CD4-positive, alpha-beta T cell treated with Interferon alpha-2 for 1 hour (primary cell): ENCODE measurements around the gene NOL8.

ENCODE experiments used
- DNase-seq, 2 donors: peaks; one replicate each; pipeline ENCODE4 v3.0.0-alpha.2; 2020 to 2022

Gene NOL8

GRCh38 chr9:92263131-92263530 is 62.0 kb downstream of the NOL8 start:
- DNase-seq: no peak

GRCh38 chr9:92257327-92257726 is 67.8 kb downstream of the NOL8 start:
- DNase-seq: no peak

DNA sequence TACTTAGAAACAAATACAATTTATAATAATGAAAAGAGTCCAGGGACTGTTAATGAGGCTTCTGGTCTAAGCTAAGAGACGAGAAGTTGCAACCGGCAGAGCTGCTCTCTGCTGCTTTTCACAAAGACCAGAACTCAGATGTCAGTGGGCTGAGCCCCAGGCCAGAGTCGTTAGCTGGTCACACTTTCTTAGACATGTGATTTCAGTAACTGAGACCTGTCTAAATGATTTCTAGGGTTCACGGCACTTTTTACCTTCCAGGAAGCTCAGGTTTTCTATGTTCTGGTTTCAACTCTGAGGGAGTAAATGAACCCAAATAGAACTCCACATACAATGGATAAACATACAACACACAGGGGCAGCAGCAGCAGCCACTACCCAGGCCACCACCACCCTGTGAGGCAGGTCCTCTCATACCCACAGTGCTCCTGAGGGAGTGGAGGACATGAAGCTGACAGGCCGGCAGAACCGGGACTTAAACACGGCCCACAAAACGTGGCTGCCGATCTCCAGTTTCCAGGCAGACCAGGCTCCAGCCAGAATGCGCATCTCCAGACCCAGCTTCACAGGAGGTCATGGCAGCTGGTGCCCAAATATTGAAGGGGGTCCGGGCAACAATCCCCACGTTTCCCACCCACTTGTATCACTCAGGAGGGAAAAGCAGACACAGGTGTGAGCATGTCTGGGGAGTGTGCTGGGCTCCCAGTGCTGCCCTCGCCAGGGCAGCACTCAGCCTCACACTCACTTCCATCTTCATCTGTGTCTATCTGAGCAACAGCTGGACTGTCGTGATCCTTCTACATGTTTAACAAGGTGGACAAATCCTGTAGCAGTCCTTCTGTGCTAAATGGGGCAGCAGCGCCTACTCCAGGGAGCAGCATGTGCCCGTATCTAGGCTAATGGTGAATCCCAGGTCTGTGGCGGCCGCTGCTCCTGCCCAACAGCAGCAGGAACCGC is 70.5 kb downstream of the NOL8 start:
- DNase-seq: no peak

- DNase-seq: no peak
Observed at GRCh38 chr9:92253656-92254055, 71.5 kb downstream of the NOL8 start.

GRCh38 chr9:92247981-92248380 is 77.2 kb downstream of the NOL8 start:
- DNase-seq: no peak
